ENCODE measurements around the gene DLG4. TPM values are rescaled to one million over a fixed set of nuclear protein-coding genes. Genes with fewer than 3 reads are reported as not detected.

The DLG4 gene
- total RNA-seq, 2 experiments from 2014 or later: 15.4 to 27.3 TPM

GRCh38 chr17:7191571-7192270, 27.9 kb downstream of the DLG4 start:
- H3K9me3 ChIP-seq (ENCODE audit: low read length): no peaks in the 10 kb centered on the region
- no peaks in the 10 kb centered on the region for H3K79me2 ChIP-seq (ENCODE audit: insufficient read depth, low read depth, low read length)
- ChIA-PET POLR2A (interaction anchor here (0.7 kb wide), 1 partner anchor 746 kb away, joined by 5 read pairs; no protein-coding TSS in a partner anchor), CTCF (ENCODE audit: unreplicated experiment) (no interaction called here)
- H3K4me3 ChIP-seq (ENCODE audit: low read depth, low read length, poor library complexity, severe bottlenecking): no peak overlapping the region
- peaks cover 20% of the 10 kb centered on the region for H3K36me3 ChIP-seq (ENCODE audit: insufficient read depth, low read length)
- H2AFZ ChIP-seq (ENCODE audit: low read length): no peak overlapping the region
- TF ChIP-seq EZH2phosphoT487 (IDR thresholded peaks at IDR 0.05; ENCODE audit: borderline replicate concordance, low read depth, low read length) (no peak), CTCF (conservative IDR thresholded peaks at IDR 0.05; ENCODE audit: low read length) (no peak)
- intact Hi-C loops (cut with micrococcal nuclease; ENCODE audit: unreplicated experiment): no loop called here
- no peaks in the 10 kb centered on the region for H3K4me1 ChIP-seq (ENCODE audit: insufficient read depth, low read length, poor library complexity, severe bottlenecking)
- H3K9me2 ChIP-seq (ENCODE audit: insufficient read depth, low read length): no peaks in the 10 kb centered on the region
- H3K27ac ChIP-seq (ENCODE audit: low read depth, low read length, poor library complexity, severe bottlenecking): no peak overlapping the region
- no peaks in the 10 kb centered on the region for H4K20me1 ChIP-seq (ENCODE audit: insufficient read depth, low read length)
- no TSS peak for BruUV-seq (replicated peaks)
- H3K4me2 ChIP-seq (ENCODE audit: low read length): no peak overlapping the region
- peak; percentile 38 for DNase-seq (ENCODE audit: low spot score)

GRCh38 chr17:7191069-7191468, 28.6 kb downstream of the DLG4 start:
- Histone ChIP-seq H3K79me2 (ENCODE audit: insufficient read depth, low read depth, low read length) (no peaks in the 10 kb centered on the region), H3K9me3 (ENCODE audit: low read length) (no peaks in the 10 kb centered on the region), H3K27ac (ENCODE audit: low read depth, low read length, poor library complexity, severe bottlenecking) (no peak overlapping the region), H3K36me3 (ENCODE audit: insufficient read depth, low read length) (peaks cover 14% of the 10 kb centered on the region), H2AFZ (ENCODE audit: low read length) (no peak overlapping the region), H3K4me1 (ENCODE audit: insufficient read depth, low read length, poor library complexity, severe bottlenecking) (no peaks in the 10 kb centered on the region), H3K4me2 (ENCODE audit: low read length) (no peak overlapping the region), H3K4me3 (ENCODE audit: low read depth, low read length, poor library complexity, severe bottlenecking) (no peak overlapping the region), H4K20me1 (ENCODE audit: insufficient read depth, low read length) (no peaks in the 10 kb centered on the region), H3K9me2 (ENCODE audit: insufficient read depth, low read length) (no peaks in the 10 kb centered on the region)
- ChIA-PET CTCF (ENCODE audit: unreplicated experiment) (no interaction called here), POLR2A (interaction anchor here (0.7 kb wide), 1 partner anchor 746 kb away, joined by 5 read pairs; no protein-coding TSS in a partner anchor)
- no peak for DNase-seq (ENCODE audit: low spot score)
- intact Hi-C loops (cut with micrococcal nuclease; ENCODE audit: unreplicated experiment): no loop called here
- TF ChIP-seq CTCF (conservative IDR thresholded peaks at IDR 0.05; ENCODE audit: low read length): no peak
- no peak for TF ChIP-seq EZH2phosphoT487 (IDR thresholded peaks at IDR 0.05; ENCODE audit: borderline replicate concordance, low read depth, low read length)
- BruUV-seq (replicated peaks): no TSS peak

- no peak overlapping the region for H3K4me2 ChIP-seq (ENCODE audit: low read length)
- H3K36me3 ChIP-seq (ENCODE audit: insufficient read depth, low read length): peaks cover 10% of the 10 kb centered on the region; the same call in 1 of the 2 replicates
- no peaks in the 10 kb centered on the region for H3K9me3 ChIP-seq (ENCODE audit: low read length)
- BruUV-seq (replicated peaks): no TSS peak
- H3K4me1 ChIP-seq (ENCODE audit: insufficient read depth, low read length, poor library complexity, severe bottlenecking): no peaks in the 10 kb centered on the region
- H4K20me1 ChIP-seq (ENCODE audit: insufficient read depth, low read length): no peaks in the 10 kb centered on the region
- CTCF ChIA-PET (ENCODE audit: unreplicated experiment): no interaction called here
- H2AFZ ChIP-seq (ENCODE audit: low read length): no peak overlapping the region
- DNase-seq (ENCODE audit: low spot score): no peak
- no peaks in the 10 kb centered on the region for H3K9me2 ChIP-seq (ENCODE audit: insufficient read depth, low read length)
- POLR2A ChIA-PET: no interaction called here
- TF ChIP-seq CTCF (conservative IDR thresholded peaks at IDR 0.05; ENCODE audit: low read length): no peak
- no peak for TF ChIP-seq EZH2phosphoT487 (IDR thresholded peaks at IDR 0.05; ENCODE audit: borderline replicate concordance, low read depth, low read length)
- intact Hi-C loops (cut with micrococcal nuclease; ENCODE audit: unreplicated experiment): no loop called here
- H3K79me2 ChIP-seq (ENCODE audit: insufficient read depth, low read depth, low read length): no peaks in the 10 kb centered on the region
- H3K4me3 ChIP-seq (ENCODE audit: low read depth, low read length, poor library complexity, severe bottlenecking): no peak overlapping the region
- H3K27ac ChIP-seq (ENCODE audit: low read depth, low read length, poor library complexity, severe bottlenecking): no peak overlapping the region
Observed at GRCh38 chr17:7190276-7190917, 29.2 kb downstream of the DLG4 start.
